H1 (cell line): ENCODE measurements around the gene FASN. TPM values are rescaled to one million over a fixed set of nuclear protein-coding genes. Genes with fewer than 3 reads are reported as not detected.

Experiments used
- CTCF ChIA-PET: fragments of 300-600 bp; sonication (Branson Sonifier 250); formaldehyde crosslinking; loops from one replicate; lab custom pipeline; 2021; ENCODE audit not compliant: partially characterized antibody; lab: Charles Lee
- POLR2A ChIA-PET: fragments of 300-600 bp; sonication (Branson Sonifier 250); formaldehyde crosslinking; loops from one replicate; lab custom pipeline; 2021; ENCODE audit warnings: inconsistent platforms; ENCODE audit not compliant: partially characterized antibody; lab: Charles Lee
- DNase-seq, 2 experiments: peaks; one replicate each; pipeline versions ENCODE4 v3.0.0 to v3.0.0-alpha.2; 2010 to 2022; ENCODE audit warnings: low spot score in 2 of 2, low read depth in 1 of 2, mixed read lengths in 1 of 2
- FAIRE-seq: peaks from 2 replicates; lab custom pipeline; 2011; peaks lifted over from hg19 to GRCh38; lab: Jason Lieb, UNC
- H2AFZ ChIP-seq: 2 replicates; pipeline ENCODE4 v1.8.1; 2012; ENCODE audit warnings: low read length, inconsistent platforms
- H2AK5ac ChIP-seq: 2 replicates; pipeline ENCODE4 v1.6.1; 2013; ENCODE audit warnings: low read depth, low read length
- H2BK120ac ChIP-seq: replicated peaks from 2 replicates; pipeline ENCODE3; 2013; ENCODE audit warnings: low read depth, low read length, inconsistent platforms
- H2BK12ac ChIP-seq: 2 replicates; pipeline ENCODE4 v1.6.1; 2013; ENCODE audit warnings: low read depth, low read length
- H2BK15ac ChIP-seq: 2 replicates; pipeline ENCODE4 v1.6.1; 2013; ENCODE audit warnings: low read length
- H2BK20ac ChIP-seq: 2 replicates; pipeline ENCODE4 v1.6.1; 2013; ENCODE audit warnings: low read length
- H2BK5ac ChIP-seq: 2 replicates; pipeline ENCODE4 v1.6.1; 2013; ENCODE audit warnings: low read depth, low read length
- H3K14ac ChIP-seq: 2 replicates; pipeline ENCODE4 v1.6.1; 2013; ENCODE audit warnings: inconsistent platforms; ENCODE audit not compliant: insufficient read length
- H3K18ac ChIP-seq: 2 replicates; pipeline ENCODE4 v1.6.1; 2013; ENCODE audit warnings: low read length; ENCODE audit errors: extremely low read depth
- H3K23ac ChIP-seq: 2 replicates; pipeline ENCODE4 v1.6.1; 2013; ENCODE audit warnings: inconsistent platforms; ENCODE audit not compliant: insufficient read length
- H3K23me2 ChIP-seq: 2 replicates; pipeline ENCODE4 v1.6.1; 2013; ENCODE audit warnings: low read depth, low read length
- H3K27ac ChIP-seq: 2 replicates; pipeline ENCODE4 v1.6.1; 2011; ENCODE audit warnings: low read depth, low read length, inconsistent platforms
- H3K27me3 ChIP-seq, 4 experiments: replicated peaks in 1 of 4; 1 replicate in 1 of 4; 2 replicates in 3 of 4; pipeline versions ENCODE4 v1.6.1 to v1.8.1; 2011 to 2013; ENCODE audit warnings: low read length in 3 of 4, mild to moderate bottlenecking in 3 of 4, inconsistent platforms in 2 of 4, mixed read lengths in 2 of 4, moderate library complexity in 1 of 4; ENCODE audit not compliant: control insufficient read depth in 3 of 4, insufficient read depth in 3 of 4; ENCODE audit errors: extremely low read depth in 1 of 4
- H3K36me3 ChIP-seq, 4 experiments: 2 replicates each; pipeline versions ENCODE4 v1.6.1 to v1.8.1; 2011 to 2013; ENCODE audit warnings: mild to moderate bottlenecking in 4 of 4, low read length in 3 of 4, moderate library complexity in 2 of 4, control low read depth in 1 of 4, inconsistent platforms in 1 of 4; ENCODE audit not compliant: insufficient read depth in 4 of 4, control insufficient read depth in 2 of 4
- H3K4ac ChIP-seq: replicated peaks from 2 replicates; pipeline ENCODE3; 2013; ENCODE audit warnings: low read length, low read depth, mixed read lengths, inconsistent platforms; ENCODE audit not compliant: insufficient read length
- H3K4me1 ChIP-seq, 4 experiments: replicated peaks in 1 of 4; 1 replicate in 1 of 4; 2 replicates in 3 of 4; pipeline versions ENCODE4 v1.6.1 to v1.8.1; 2011 to 2013; ENCODE audit warnings: low read length in 3 of 4, inconsistent platforms in 2 of 4, mixed read lengths in 1 of 4; ENCODE audit not compliant: insufficient read depth in 4 of 4, control insufficient read depth in 3 of 4
- H3K4me2 ChIP-seq, 2 experiments: 2 replicates each; pipeline versions ENCODE4 v1.6.1 to v1.8.1; 2011 to 2013; ENCODE audit warnings: low read depth in 2 of 2, low read length in 2 of 2, control low read depth in 1 of 2, inconsistent platforms in 1 of 2, mild to moderate bottlenecking in 1 of 2; ENCODE audit not compliant: insufficient read depth in 1 of 2
- H3K4me3 ChIP-seq, 4 experiments: fragments of 200-600, 300-600 bp in 1 of 4; sonication (generic), shearing (Covaris generic), sonication (Bioruptor Twin) in 1 of 4; 2 replicates each; pipeline versions ENCODE4 v1.5.1 to v1.8.1; 2011 to 2016; ENCODE audit warnings: low read length in 4 of 4, low read depth in 3 of 4, control low read depth in 2 of 4, inconsistent platforms in 2 of 4, mild to moderate bottlenecking in 2 of 4, mixed read lengths in 1 of 4, moderate library complexity in 1 of 4; ENCODE audit not compliant: insufficient read depth in 2 of 4; ENCODE audit errors: extremely low read depth in 1 of 4
- H3K56ac ChIP-seq: replicated peaks from 2 replicates; pipeline ENCODE3; 2013; ENCODE audit warnings: low read depth, mild to moderate bottlenecking, mixed read lengths, low read length, inconsistent platforms; ENCODE audit not compliant: insufficient read length
- H3K79me1 ChIP-seq: 2 replicates; pipeline ENCODE4 v1.6.1; 2013; ENCODE audit warnings: low read depth, low read length, control low read depth
- H3K79me2 ChIP-seq, 2 experiments: 2 replicates each; pipeline versions ENCODE4 v1.6.1 to v1.8.1; 2012 to 2013; ENCODE audit warnings: low read length in 2 of 2, mild to moderate bottlenecking in 2 of 2, inconsistent platforms in 1 of 2; ENCODE audit not compliant: insufficient read depth in 2 of 2, control insufficient read depth in 1 of 2
- H3K9ac ChIP-seq, 4 experiments: replicated peaks in 1 of 4; 1 replicate in 1 of 4; 2 replicates in 3 of 4; pipeline versions ENCODE4 v1.6.1 to v1.8.1; 2011 to 2013; ENCODE audit warnings: low read depth in 3 of 4, low read length in 3 of 4, control low read depth in 2 of 4, mild to moderate bottlenecking in 2 of 4, moderate library complexity in 2 of 4, inconsistent platforms in 1 of 4; ENCODE audit errors: extremely low read depth in 1 of 4
- H3K9me3 ChIP-seq, 2 experiments: 2 replicates each; pipeline versions ENCODE4 v1.6.1 to v1.8.1; 2012 to 2013; ENCODE audit warnings: mild to moderate bottlenecking in 2 of 2, moderate library complexity in 2 of 2, control low read depth in 1 of 2, inconsistent platforms in 1 of 2, low read depth in 1 of 2, low read length in 1 of 2, mixed read lengths in 1 of 2; ENCODE audit not compliant: insufficient read depth in 2 of 2
- H4K20me1 ChIP-seq, 2 experiments: replicated peaks in 1 of 2; 2 replicates each; pipeline versions ENCODE3 to v1.8.1; 2011 to 2013; ENCODE audit warnings: inconsistent platforms in 2 of 2, low read length in 2 of 2, mild to moderate bottlenecking in 1 of 2; ENCODE audit not compliant: insufficient read depth in 2 of 2, control insufficient read depth in 1 of 2
- H4K5ac ChIP-seq: 2 replicates; pipeline ENCODE4 v1.6.1; 2013; ENCODE audit warnings: low read length, low read depth, mixed read lengths, inconsistent platforms; ENCODE audit not compliant: insufficient read length
- H4K8ac ChIP-seq: 2 replicates; pipeline ENCODE4 v1.8.0; 2013; ENCODE audit warnings: mild to moderate bottlenecking, moderate library complexity, low read length, inconsistent platforms; ENCODE audit not compliant: insufficient read depth; ENCODE audit errors: extremely low read depth
- H4K91ac ChIP-seq: replicated peaks from 2 replicates; pipeline ENCODE3; 2013; ENCODE audit warnings: low read length, mixed read lengths, inconsistent platforms; ENCODE audit not compliant: insufficient read length
- CHD2 ChIP-seq: IDR thresholded peaks from 2 replicates; pipeline ENCODE4 v1.6.1; 2012; ENCODE audit warnings: low read length, improper control_type of control experiment
- GTF2F1 ChIP-seq: IDR thresholded peaks from 2 replicates; pipeline ENCODE4 v1.6.1; 2012; ENCODE audit warnings: low read depth, low read length, improper control_type of control experiment, borderline replicate concordance
- JUN ChIP-seq: IDR thresholded peaks from 2 replicates; pipeline ENCODE4 v1.6.1; 2011; ENCODE audit warnings: low read depth, mild to moderate bottlenecking, improper control_type of control experiment, low read length
- NRF1 ChIP-seq: IDR thresholded peaks from 2 replicates; pipeline ENCODE4 v1.6.1; 2011; ENCODE audit warnings: mild to moderate bottlenecking, low read depth, low read length, improper control_type of control experiment
- SRF ChIP-seq: IDR thresholded peaks from 2 replicates; pipeline ENCODE4 v1.6.1; 2011; ENCODE audit warnings: mild to moderate bottlenecking, low read depth, low read length, moderate library complexity
- YY1 ChIP-seq: IDR thresholded peaks from 2 replicates; pipeline ENCODE4 v1.6.1; 2011; ENCODE audit warnings: low read depth, mild to moderate bottlenecking, low read length
- ZNF274 ChIP-seq: IDR thresholded peaks from 2 replicates; pipeline ENCODE4 v1.7.0; 2012; ENCODE audit warnings: low read length, borderline replicate concordance; ENCODE audit errors: extremely low read depth
- WGBS, 2 experiments: shearing (Covaris generic) in 1 of 2; methylation state at CpG; one replicate each; pipeline versions ENCODE4 v1.1.6 to v1.1.7; 2013 to 2015; ENCODE audit warnings: low lambda C conversion rate in 2 of 2, mixed read lengths in 2 of 2, inconsistent platforms in 1 of 2, low coverage in 1 of 2, missing lambda C conversion rate in 1 of 2; ENCODE audit not compliant: insufficient replicate concordance in 2 of 2, insufficient coverage in 1 of 2, insufficient read length in 1 of 2; ENCODE audit errors: extremely low coverage in 1 of 2, missing lambda C conversion rate in 1 of 2; 5-methylcytosine and 5-hydroxymethylcytosine counted together
- polyA plus RNA-seq, 7 experiments: library from polyadenylated mRNA; depleted of rRNA in 3 of 7; stranded (reverse) in 5 of 7; unstranded in 2 of 7; fragments of >200 nt in 5 of 7; fragments of 200-250 nt in 2 of 7; gene quantifications; 1 replicate in 5 of 7; 2 replicates in 1 of 7; 4 replicates in 1 of 7; pipeline versions ENCODE4 v1.2.1 to v1.2.3, GENCODE V29; 2011 to 2013; ENCODE audit warnings: missing spikeins in 2 of 7, mixed read lengths in 2 of 7
- total RNA-seq: library from RNA; stranded (reverse); fragmentation: NEBNext Ultra II Directional; extraction: Animal tissue kit (Norgen Biotek cat#: 25700); gene quantifications from 2 replicates; pipeline ENCODE4 v1.2.1, GENCODE V29; 2021
- TF ChIP-seq, protein P1 (sequence below): IDR thresholded peaks from 2 replicates; pipeline ENCODE4 v1.6.1; 2011; ENCODE audit warnings: low read length, improper control_type of control experiment

FASN gene
- total and polyA plus RNA-seq, 2 of the 8 experiments (the other 6 are each of a cell fraction or from before 2014, with no cell fraction given), result 143 to 561 TPM

DNA sequence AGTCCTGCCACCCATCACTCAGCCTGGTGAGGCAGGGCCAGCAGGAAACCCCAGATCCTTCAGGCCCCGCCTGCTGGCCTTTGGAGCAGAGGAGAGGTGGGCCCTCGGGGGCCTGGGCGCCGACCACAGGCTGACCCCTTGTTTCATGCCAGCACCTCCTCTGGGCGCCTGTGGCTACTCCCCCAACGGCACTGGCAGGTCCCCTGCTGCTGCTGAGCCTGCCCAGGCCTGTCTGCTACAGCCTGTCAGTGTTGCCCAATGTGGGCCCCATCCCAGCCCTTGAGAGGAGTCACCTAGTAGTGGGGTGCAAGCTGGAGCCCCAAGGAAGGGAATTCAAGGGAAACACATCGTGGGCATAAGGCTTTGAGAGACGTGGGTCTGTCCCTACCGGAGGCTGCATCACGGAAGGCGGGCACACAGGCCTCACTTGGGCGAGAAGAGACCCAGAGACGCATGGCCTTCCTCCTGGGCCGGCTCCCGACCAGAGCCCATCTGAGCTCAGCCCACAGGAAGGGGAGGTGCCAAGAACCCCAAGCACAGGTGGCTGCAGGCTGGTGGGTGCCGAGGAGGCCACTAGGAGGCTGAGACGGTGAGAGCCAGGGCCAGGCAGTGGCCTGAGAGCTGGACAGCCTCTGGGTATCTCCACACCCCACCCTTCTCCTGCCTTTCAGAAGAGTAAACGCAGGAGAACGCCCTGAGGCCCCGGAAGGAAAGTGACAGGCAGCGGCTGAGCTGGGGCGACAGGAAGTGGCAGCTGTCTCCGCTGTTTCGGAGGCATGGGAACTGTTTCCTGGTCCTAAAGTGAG, 8.0 kb upstream of the FASN start:
- Histone ChIP-seq H3K4me1 (peaks cover 0 to 49% (median 42%) of the 10 kb centered on the region in 4 experiments; a peak in 6 of 7 replicates), H3K27ac (no peak overlapping the region), H4K20me1 (peaks cover 0 to 2% of the 10 kb centered on the region in 2 experiments), H3K36me3 (no peaks in the 10 kb centered on the region), H3K4me2 (peak overlapping the region; percentile 2 to 28; a peak in 3 of 4 replicates), H3K23ac (no peak overlapping the region), H4K5ac (no peak overlapping the region), H3K9me3 (no peaks in the 10 kb centered on the region), H3K79me2 (no peaks in the 10 kb centered on the region), H2BK15ac (peak overlapping the region; percentile 93; the same call in 1 of the 2 replicates), H4K8ac (no peak overlapping the region), H3K56ac (no peak overlapping the region), H2BK12ac (peak overlapping the region; percentile 81; the same call in 1 of the 2 replicates), H4K91ac (no peak overlapping the region), H2BK5ac (0 out of 2 replicates have a peak overlapping the region, but pooled peaks have one; percentile 57), H3K18ac (no peak overlapping the region), H3K27me3 (no peaks in the 10 kb centered on the region), H3K4me3 (no peak overlapping the region), H2BK20ac (0 out of 2 replicates have a peak overlapping the region, but pooled peaks have one; percentile 61), H3K79me1 (no peaks in the 10 kb centered on the region; the same call in none of the 2 replicates), H2AK5ac (no peak overlapping the region), H3K23me2 (no peaks in the 10 kb centered on the region), H2BK120ac (no peak overlapping the region), H3K4ac (peak overlapping the region; percentile 40), H3K9ac (no peak overlapping the region), H3K14ac (no peak overlapping the region), H2AFZ (no peak overlapping the region)
- CTCF ChIA-PET, result interaction anchor here (0.8 to 6.5 kb wide), 21 partner anchors 10 to 299 kb away, joined by 3 to 61 read pairs (median 5); partner anchors contain the start of gene DCXR
- 52% methylated on average over 24 of the region's 24 CpGs; no CpG with 5 or more reads in 1 of the 2 experiments for WGBS, 2 experiments
- POLR2A ChIA-PET, result interaction anchor here (0.7 to 2.4 kb wide), 10 partner anchors 8 to 179 kb away, joined by 3 to 14 read pairs (median 3); partner anchors contain the start of genes CENPX, CSNK1D, FASN and MAFG
- FAIRE-seq, result no peak
- DNase-seq, result peak; percentile 43 to 79
- TF ChIP-seq GTF2F1, result no peak
- TF ChIP-seq, protein P1, sequence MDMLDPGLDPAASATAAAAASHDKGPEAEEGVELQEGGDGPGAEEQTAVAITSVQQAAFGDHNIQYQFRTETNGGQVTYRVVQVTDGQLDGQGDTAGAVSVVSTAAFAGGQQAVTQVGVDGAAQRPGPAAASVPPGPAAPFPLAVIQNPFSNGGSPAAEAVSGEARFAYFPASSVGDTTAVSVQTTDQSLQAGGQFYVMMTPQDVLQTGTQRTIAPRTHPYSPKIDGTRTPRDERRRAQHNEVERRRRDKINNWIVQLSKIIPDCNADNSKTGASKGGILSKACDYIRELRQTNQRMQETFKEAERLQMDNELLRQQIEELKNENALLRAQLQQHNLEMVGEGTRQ, result no peak
- no peak for TF ChIP-seq ZNF274
- no peak for TF ChIP-seq SRF
- no peak for TF ChIP-seq CHD2
- TF ChIP-seq YY1, result no peak
- no peak for TF ChIP-seq JUN
- TF ChIP-seq NRF1, result no peak
